K562 (cell line): Measurements from ENCODE around the gene VENTX. TPM values are rescaled to one million over a fixed set of nuclear protein-coding genes. Genes with fewer than 3 reads are reported as not detected.

Experiments used
- ATAC-seq: fragments of 200-7000 bp; cut with Tn5 transposase; 3 replicates; pipeline ENCODE4 v1.9.1; 2020; ENCODE audit warnings: moderate library complexity
- BruUV-seq: library from RNA; stranded (reverse); fragments of 400-500 nt; replicated peaks from 2 replicates; lab custom pipeline; 2021; lab: Mats Ljungman, UMichigan
- CTCF ChIA-PET: fragments of 300-600 bp; formaldehyde crosslinking; extraction: SDS; loops from one replicate; lab custom pipeline; 2021; ENCODE audit warnings: low intra/inter-chr PET ratio; lab: Yijun Ruan, JAX
- POLR2A ChIA-PET: fragments of 300-600, 350-650 bp; sonication (Branson Sonifier 250); formaldehyde crosslinking; extraction: SDS; loops from one replicate; lab custom pipeline; 2021; ENCODE audit warnings: antibody characterized with exemption, inconsistent platforms; lab: Yijun Ruan, JAX
- DNase-seq, 4 experiments: peaks; one replicate each; pipeline versions ENCODE4 v3.0.0 to v3.0.0-alpha.2; 2011 to 2018; ENCODE audit warnings: low spot score in 3 of 4, mixed read lengths in 3 of 4; ENCODE audit errors: extremely low read depth in 1 of 4
- FAIRE-seq: peaks from 2 replicates; lab custom pipeline; 2011; peaks lifted over from hg19 to GRCh38; lab: Jason Lieb, UNC
- H2AFZ ChIP-seq: 2 replicates; pipeline ENCODE4 v1.6.0; 2011; ENCODE audit warnings: low read depth, low read length, control low read depth, inconsistent platforms
- H3K27ac ChIP-seq: fragments of 200-600 bp; 3 replicates; pipeline ENCODE4 v1.8.0; 2011; ENCODE audit warnings: low read depth, mild to moderate bottlenecking, control low read depth, inconsistent platforms, low read length, moderate library complexity, mixed read lengths; ENCODE audit errors: extremely low read depth
- H3K27me3 ChIP-seq, 2 experiments: fragments of 300-600 bp in 1 of 2; 2 replicates in 1 of 2; 3 replicates in 1 of 2; pipeline versions ENCODE4 v1.6.0 to v1.8.0; 2011; ENCODE audit warnings: inconsistent platforms in 2 of 2, low read length in 2 of 2, mild to moderate bottlenecking in 1 of 2, mixed read lengths in 1 of 2, moderate library complexity in 1 of 2; ENCODE audit not compliant: control insufficient read depth in 2 of 2, insufficient read depth in 2 of 2
- H3K36me3 ChIP-seq: fragments of 300-600 bp; 3 replicates; pipeline ENCODE4 v1.8.0; 2011; ENCODE audit warnings: mild to moderate bottlenecking, low read length, inconsistent platforms; ENCODE audit not compliant: control insufficient read depth, insufficient read depth
- H3K4me1 ChIP-seq, 2 experiments: fragments of 200-600 bp in 1 of 2; replicated peaks in 1 of 2; 2 replicates in 1 of 2; 3 replicates in 1 of 2; pipeline versions ENCODE4 v1.5.1 to v1.8.0; 2011; ENCODE audit warnings: inconsistent platforms in 2 of 2, low read length in 2 of 2, mild to moderate bottlenecking in 1 of 2, mixed read lengths in 1 of 2, moderate library complexity in 1 of 2; ENCODE audit not compliant: control insufficient read depth in 2 of 2, insufficient read depth in 2 of 2
- H3K4me2 ChIP-seq: 2 replicates; pipeline ENCODE4 v1.6.1; 2011; ENCODE audit warnings: low read length, control low read depth, inconsistent platforms, mixed read lengths; ENCODE audit not compliant: insufficient read depth
- H3K4me3 ChIP-seq: fragments of 200-600 bp; sonication (generic), shearing (Covaris generic); 2 replicates; pipeline ENCODE4 v1.5.1; 2016; ENCODE audit warnings: control low read depth, inconsistent platforms
- H3K79me2 ChIP-seq: fragments of 200-600 bp; 3 replicates; pipeline ENCODE4 v1.8.0; 2011; ENCODE audit warnings: low read length, inconsistent platforms; ENCODE audit not compliant: control insufficient read depth, insufficient read depth
- H3K9ac ChIP-seq, 2 experiments: 2 replicates each; pipeline versions ENCODE4 v1.6.0 to v1.6.1; 2011; ENCODE audit warnings: low read depth in 2 of 2, low read length in 2 of 2, control low read depth in 1 of 2, inconsistent platforms in 1 of 2, mild to moderate bottlenecking in 1 of 2, mixed read lengths in 1 of 2; ENCODE audit not compliant: insufficient read depth in 1 of 2
- H3K9me1 ChIP-seq: one replicate; pipeline ENCODE4 v1.6.0; 2011; ENCODE audit warnings: inconsistent platforms, mild to moderate bottlenecking, low read length, moderate library complexity; ENCODE audit not compliant: control insufficient read depth, insufficient read depth
- H3K9me3 ChIP-seq: replicated peaks from 2 replicates; pipeline ENCODE4 v1.5.1; 2011; ENCODE audit warnings: low read depth, low read length, inconsistent platforms; ENCODE audit not compliant: control insufficient read depth, insufficient read depth
- H4K20me1 ChIP-seq: replicated peaks from 2 replicates; pipeline ENCODE4 v1.6.1; 2011; ENCODE audit warnings: low read length, inconsistent platforms, mixed read lengths; ENCODE audit not compliant: control insufficient read depth, insufficient read depth
- BRF1 ChIP-seq: IDR thresholded peaks from 3 replicates; pipeline ENCODE4 v1.6.1; 2011; ENCODE audit warnings: borderline replicate concordance, mild to moderate bottlenecking; ENCODE audit not compliant: insufficient read length; ENCODE audit errors: extremely low read depth
- CBX1 ChIP-seq: sonication (generic); IDR thresholded peaks from 2 replicates; pipeline ENCODE4 v1.6.1; 2016; ENCODE audit warnings: antibody characterized with exemption, low read depth, mild to moderate bottlenecking
- GABPA ChIP-seq: fragments of 200-800 bp; sonication (Bioruptor generic); conservative IDR thresholded peaks from 2 replicates; pipeline ENCODE4 v1.6.1; 2016; ENCODE audit warnings: low read depth, missing genetic modification characterization, missing compliant biosample characterization
- LARP7 ChIP-seq: fragments of 450-650 bp; IDR thresholded peaks from 2 replicates; pipeline ENCODE4 v1.6.1; 2016
- LCOR ChIP-seq: sonication (generic); formaldehyde crosslinking; IDR thresholded peaks from 2 replicates; pipeline ENCODE4 v1.8.0; 2022; ENCODE audit warnings: mild to moderate bottlenecking, missing genetic modification reagents
- OTX1 ChIP-seq: fragments of 450-650 bp; formaldehyde crosslinking; IDR thresholded peaks from 2 replicates; pipeline ENCODE4 v1.4.0; 2022; ENCODE audit warnings: mild to moderate bottlenecking
- PHB ChIP-seq: fragments of 250-450 bp; sonication (Bioruptor Pico); IDR thresholded peaks from 2 replicates; pipeline ENCODE4 v1.5.0; 2021
- TAF9B ChIP-seq: fragments of 450-650 bp; IDR thresholded peaks from 2 replicates; pipeline ENCODE4 v1.6.1; 2018; ENCODE audit warnings: mild to moderate bottlenecking; ENCODE audit not compliant: partially characterized antibody
- YBX1 ChIP-seq: fragments of 450-650 bp; IDR thresholded peaks from 2 replicates; pipeline ENCODE4 v1.7.1; 2016; ENCODE audit warnings: mild to moderate bottlenecking
- ZBTB1 ChIP-seq: sonication (generic); formaldehyde crosslinking; IDR thresholded peaks from 2 replicates; pipeline ENCODE4 v1.8.1; 2023; ENCODE audit warnings: missing genetic modification reagents, low read depth, mild to moderate bottlenecking, borderline replicate concordance
- ZBTB12 ChIP-seq: fragments of 250-450 bp; sonication (Bioruptor Pico); IDR thresholded peaks from 2 replicates; pipeline ENCODE4 v1.4.0; 2020
- ZBTB5 ChIP-seq: fragments of 450-650 bp; IDR thresholded peaks from 2 replicates; pipeline ENCODE4 v1.6.1; 2017; ENCODE audit warnings: antibody characterized with exemption
- ZNF280B ChIP-seq: fragments of 250-450 bp; sonication (Bioruptor Pico); IDR thresholded peaks from 2 replicates; pipeline ENCODE4 v1.5.1; 2021; ENCODE audit warnings: mild to moderate bottlenecking
- ZNF324 ChIP-seq: fragments of 250-450 bp; sonication (Bioruptor Pico); IDR thresholded peaks from 2 replicates; pipeline ENCODE4 v1.4.0; 2020; ENCODE audit warnings: mild to moderate bottlenecking
- ZNF586 ChIP-seq: fragments of 450-650 bp; formaldehyde crosslinking; conservative IDR thresholded peaks from 2 replicates; pipeline ENCODE4 v1.4.0; 2020; ENCODE audit warnings: mild to moderate bottlenecking, moderate library complexity
- ZNF77 ChIP-seq: fragments of 250-450 bp; sonication (Bioruptor Pico); IDR thresholded peaks from 2 replicates; pipeline ENCODE4 v1.5.0; 2020
- WGBS: fragments of 100-300 bp; shearing (Covaris generic); methylation state at CpG from one replicate; pipeline ENCODE4 v1.1.6; 2016; ENCODE audit warnings: low coverage, mixed read lengths; ENCODE audit not compliant: insufficient coverage; ENCODE audit errors: missing lambda C conversion rate; 5-methylcytosine and 5-hydroxymethylcytosine counted together
- in situ Hi-C: fragments of 300-500 bp; cut with MboI; formaldehyde crosslinking; loops from 4 replicates; pipeline ENCODE4 v1.15.0; 2018; ENCODE audit warnings: inconsistent platforms, mixed read lengths
- intact Hi-C: fragments of 100-400 bp; cut with micrococcal nuclease; formaldehyde crosslinking; loops from 2 replicates; pipeline ENCODE4 v1.14.2; 2022
- polyA plus RNA-seq, 8 experiments: library from polyadenylated mRNA; depleted of rRNA in 4 of 8; stranded (reverse) in 5 of 8; unstranded in 3 of 8; fragments of >200 nt; fragmentation: Nextera tagmentation in 2 of 8; fragmentation: Illumina TruSeq in 1 of 8; extraction: Ambion mirVana in 2 of 8; extraction: Trizol in 1 of 8; gene quantifications; 2 replicates each; pipeline versions ENCODE4 v1.2.1 to v1.2.3, GENCODE V29; 2011 to 2014; ENCODE audit warnings: inconsistent platforms in 1 of 8, missing spikeins in 1 of 8
- total RNA-seq, 7 experiments: library from RNA; depleted of rRNA in 6 of 7; stranded (reverse); fragments of >200 nt in 6 of 7; fragmentation: Illumina TruSeq in 2 of 7; extraction: Trizol in 2 of 7; gene quantifications; 2 replicates each; pipeline versions ENCODE4 v1.2.1 to v1.2.3, GENCODE V29; 2011 to 2021; ENCODE audit warnings: low replicate concordance in 1 of 7

The VENTX gene
- total and polyA plus RNA-seq, 9 of the 15 experiments (the other 6 are each of a cell fraction or from before 2014, with no cell fraction given) = 0.07 to 0.70 (median 0.20) TPM; not detected in 1

- H3K4me1 ChIP-seq = peaks cover 0 to 53% of the 10 kb centered on the region in 2 experiments; a peak in 1 of 5 replicates
- ATAC-seq (no peak), DNase-seq (no peak), FAIRE-seq (no peak)
- H3K36me3 ChIP-seq = no peaks in the 10 kb centered on the region
- no peak overlapping the region for H3K4me3 ChIP-seq
- intact Hi-C loops = no loop called here
- H3K27me3 ChIP-seq = peaks cover 5 to 45% of the 10 kb centered on the region in 2 experiments; a peak in 3 of 5 replicates
- H3K9ac ChIP-seq = no peak overlapping the region
- H3K27ac ChIP-seq = no peak overlapping the region
- ChIA-PET POLR2A (no interaction called here), CTCF (no interaction called here)
- no peaks in the 10 kb centered on the region for H4K20me1 ChIP-seq
- 37% methylated on average over 9 of the region's 18 CpGs for WGBS
- in situ Hi-C loops = no loop called here
- no peak overlapping the region for H3K4me2 ChIP-seq
- BruUV-seq = no TSS peak
- H3K9me1 ChIP-seq = no peaks in the 10 kb centered on the region
- H3K9me3 ChIP-seq = no peaks in the 10 kb centered on the region; the same call in 1 of the 2 replicates
- no peaks in the 10 kb centered on the region for H3K79me2 ChIP-seq
- H2AFZ ChIP-seq = no peak overlapping the region
- TF ChIP-seq ZNF324 (CRISPR knock-in tag) = no peak
- no peak for TF ChIP-seq ZBTB5
- no peak for TF ChIP-seq OTX1
- no peak for TF ChIP-seq PHB
- no peak for TF ChIP-seq ZBTB1
- no peak for TF ChIP-seq BRF1
- TF ChIP-seq LARP7 = no peak
- no peak for TF ChIP-seq TAF9B
- no peak for TF ChIP-seq ZNF77 (CRISPR knock-in tag)
- TF ChIP-seq ZBTB12 (CRISPR knock-in tag) = no peak
- TF ChIP-seq GABPA (tag) = no peak
- TF ChIP-seq LCOR (CRISPR knock-in tag) = no peak
- TF ChIP-seq ZNF586 (CRISPR knock-in tag) = no peak
- no peak for TF ChIP-seq YBX1
- no peak for TF ChIP-seq CBX1
- TF ChIP-seq ZNF280B (CRISPR knock-in tag) = no peak
Observed at GRCh38 chr10:133208466-133208865, 29.2 kb upstream of the VENTX start.
